Ishikawa (cell line): ENCODE data around the gene THSD1.

ENCODE experiments used
- CEBPB ChIP-seq: IDR thresholded peaks from 2 replicates; pipeline ENCODE4 v1.6.1; 2012
- CREB1 ChIP-seq: IDR thresholded peaks from 2 replicates; pipeline ENCODE4 v1.6.1; 2012; ENCODE audit warnings: low read depth
- EP300 ChIP-seq: IDR thresholded peaks from 2 replicates; pipeline ENCODE4 v1.6.1; 2012; ENCODE audit warnings: borderline replicate concordance
- FOXM1 ChIP-seq: IDR thresholded peaks from 2 replicates; pipeline ENCODE4 v1.6.1; 2012; ENCODE audit warnings: low read depth, borderline replicate concordance
- MAX ChIP-seq: IDR thresholded peaks from 2 replicates; pipeline ENCODE4 v1.6.1; 2012
- RAD21 ChIP-seq: IDR thresholded peaks from 2 replicates; pipeline ENCODE4 v1.6.1; 2012; ENCODE audit warnings: low read depth
- TAF1 ChIP-seq: IDR thresholded peaks from 2 replicates; pipeline ENCODE4 v1.6.1; 2012; ENCODE audit warnings: low read depth, mild to moderate bottlenecking
- TEAD4 ChIP-seq: IDR thresholded peaks from 2 replicates; pipeline ENCODE4 v1.6.1; 2012
- YY1 ChIP-seq: IDR thresholded peaks from 2 replicates; pipeline ENCODE4 v1.6.1; 2012; ENCODE audit warnings: low read depth
- ZBTB7A ChIP-seq: IDR thresholded peaks from 2 replicates; pipeline ENCODE4 v1.6.1; 2012; ENCODE audit warnings: low read depth

- TF ChIP-seq CREB1: no peak
- TF ChIP-seq TAF1: no peak
- no peak for TF ChIP-seq YY1
- TF ChIP-seq RAD21: no peak
- TF ChIP-seq EP300: no peak
- no peak for TF ChIP-seq TEAD4
- TF ChIP-seq ZBTB7A: no peak
- no peak for TF ChIP-seq MAX
- no peak for TF ChIP-seq CEBPB
- no peak for TF ChIP-seq FOXM1
These were observed 11.4 kb downstream of the THSD1 start for GRCh38 chr13:52394586-52394985.
